Measurements from ENCODE around the gene RASGRF2.
"Not testable (repeated sequence)": the region's sequence is repeated elsewhere in the genome, so short reads cannot be mapped to it uniquely, and the experiment has no call there.

Gene RASGRF2

DNA sequence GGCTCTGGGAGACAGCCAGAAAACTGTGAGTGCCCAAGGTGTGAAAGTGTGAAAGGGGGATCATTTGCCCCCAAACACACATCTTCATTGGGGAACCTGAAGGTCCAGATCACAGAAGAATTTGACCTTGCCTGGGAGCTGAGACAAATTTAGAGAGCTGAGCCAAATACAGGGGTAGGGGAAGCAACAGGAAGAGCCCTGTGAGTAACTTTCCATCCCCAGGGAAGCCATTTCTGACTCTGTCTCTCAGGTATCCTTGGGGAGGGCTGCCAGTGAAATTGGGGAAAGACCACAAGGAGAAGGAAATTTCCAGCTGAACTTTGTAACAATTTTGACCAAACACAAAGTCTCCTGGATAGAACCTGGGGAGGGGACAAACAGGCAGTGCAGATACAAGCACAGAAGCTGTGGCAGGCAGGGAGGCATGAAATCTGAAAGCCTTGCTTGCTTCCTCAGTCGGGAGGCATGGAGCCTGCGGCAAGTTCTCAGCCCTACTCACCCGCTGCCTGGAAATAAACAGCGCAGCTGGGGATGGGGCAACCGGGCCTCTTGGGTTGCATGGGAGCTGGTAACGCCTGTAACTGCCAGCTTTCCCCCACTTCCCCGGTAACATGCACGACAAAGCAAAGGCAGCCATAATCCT is 309.7 kb downstream of the RASGRF2 start:
- DNase-seq (ENCODE audit: low read depth in 2 of 2, low spot score in 1 of 2): no peak

DNA sequence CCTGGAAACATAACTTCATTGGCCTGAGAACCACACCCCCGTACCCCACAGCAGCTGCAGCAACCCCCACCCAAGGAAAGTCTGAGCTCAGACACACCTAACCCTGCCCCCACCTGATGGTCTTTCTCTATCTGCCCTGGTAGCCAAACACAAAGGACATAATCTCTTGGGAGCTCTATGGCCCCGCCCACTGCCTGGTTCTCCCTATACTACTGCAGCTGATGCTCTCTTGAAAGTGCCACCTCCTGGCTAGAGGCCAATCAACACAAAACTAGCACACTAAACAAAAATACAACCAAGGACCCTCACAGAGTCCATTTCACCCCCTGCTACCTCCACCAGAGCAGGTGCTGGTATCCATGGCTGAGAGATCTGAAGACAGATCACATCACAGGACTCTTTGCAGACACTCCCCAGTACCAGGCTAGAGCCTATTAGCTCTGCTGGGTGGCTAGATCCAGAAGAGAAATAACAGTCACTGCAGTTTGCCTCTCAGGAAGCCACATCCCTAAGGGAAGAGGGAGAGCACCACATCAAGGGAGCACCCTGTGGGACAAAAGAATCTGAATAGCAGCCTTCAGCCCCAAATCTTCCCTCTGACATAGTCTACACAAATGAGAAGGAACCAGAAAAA is 310.3 kb downstream of the RASGRF2 start:
- DNase-seq (ENCODE audit: low read depth in 2 of 2, low spot score in 1 of 2): not testable (repeated sequence)
